Psoas muscle (tissue), 8 donors: Measurements from ENCODE around the gene DNAJB14. TPM values are rescaled to one million over a fixed set of nuclear protein-coding genes. Genes with fewer than 3 reads are reported as not detected.
"Not testable (repeated sequence)": the region's sequence is repeated elsewhere in the genome, so short reads cannot be mapped to it uniquely, and the experiment has no call there.

Source experiments
- ATAC-seq, 4 donors: fragments of 200-7000 bp; cut with Tn5 transposase; one replicate each; pipeline ENCODE4 v1.9.1; 2020; ENCODE audit warnings: moderate library complexity in 3 of 4, mild to moderate bottlenecking in 2 of 4
- DNase-seq, 2 donors: peaks; one replicate each; pipeline ENCODE4 v3.0.0-alpha.2; 2020
- H3K27ac ChIP-seq: fragments of 200-600 bp; one replicate; pipeline ENCODE4 v1.8.0; 2022
- H3K27me3 ChIP-seq, 3 donors: fragments of 200-600 bp in 1 of 3; one replicate each; pipeline versions ENCODE4 v1.6.1 to v1.8.0; 2013 to 2022; ENCODE audit warnings: low read length in 2 of 3, mild to moderate bottlenecking in 2 of 3, moderate library complexity in 1 of 3; ENCODE audit not compliant: insufficient read depth in 3 of 3
- H3K36me3 ChIP-seq, 2 donors: fragments of 200-600 bp in 1 of 2; one replicate each; pipeline versions ENCODE4 v1.6.1 to v1.8.0; 2013 to 2022; ENCODE audit warnings: low read depth in 1 of 2, mild to moderate bottlenecking in 1 of 2, moderate library complexity in 1 of 2; ENCODE audit not compliant: insufficient read depth in 1 of 2
- H3K4me1 ChIP-seq: fragments of 200-600 bp; one replicate; pipeline ENCODE4 v1.8.0; 2022
- H3K4me3 ChIP-seq: fragments of 200-600 bp; one replicate; pipeline ENCODE4 v1.8.0; 2022; ENCODE audit warnings: mild to moderate bottlenecking
- H3K9me3 ChIP-seq: fragments of 200-600 bp; one replicate; pipeline ENCODE4 v1.8.0; 2022
- WGBS, 3 donors: extraction: QIAGEN DNeasy Blood & Tissue Kit; methylation state at CpG; one replicate each; pipeline versions ENCODE4 v1.1.6 to v1.1.7; 2013; 5-methylcytosine and 5-hydroxymethylcytosine counted together
- intact Hi-C, 2 donors: fragments of 100-400 bp; cut with DNase I; formaldehyde crosslinking; loops; one replicate each; pipeline versions ENCODE4 v1.11.0 to v1.14.2; 2022
- polyA plus RNA-seq, 3 donors: library from polyadenylated mRNA; stranded (reverse); fragments of 200-250 nt; gene quantifications; one replicate each; pipeline ENCODE4 v1.2.3, GENCODE V29; 2013
- total RNA-seq, 4 donors: library from RNA; stranded (reverse); fragmentation: NEBNext Ultra II Directional in 2 of 4; extraction: Animal tissue kit (Norgen Biotek cat#: 25700) in 2 of 4; gene quantifications; one replicate each; pipeline versions ENCODE4 v1.2.1 to v1.2.4, GENCODE V29; 2021 to 2023
- TF ChIP-seq, protein P1 (sequence below): fragments of 200-600 bp; IDR thresholded peaks from one replicate; pipeline ENCODE4 v1.8.0; 2022; ENCODE audit warnings: antibody characterized with exemption
- donor health status: healthy with polysubstance abuse.
- donor health status: DM: no; HTN: no; CAD: no; lungs with moderate emphysema.
- donor health status: Bipolar disorder and iron deficiency.
- donor health status: healthy.
- donor health status: DM: yes; HTN: yes; CAD: no.
- donor health status: DM: no; HTN: no; CAD: no.
- donor health status: DM: no; HTN: no; CAD: no.
- donor health status: DM: yes; HTN: yes; CAD: no.

Gene DNAJB14
- total and polyA plus RNA-seq, 7 donors: 3.3 to 16.7 (median 12.9) TPM

DNA sequence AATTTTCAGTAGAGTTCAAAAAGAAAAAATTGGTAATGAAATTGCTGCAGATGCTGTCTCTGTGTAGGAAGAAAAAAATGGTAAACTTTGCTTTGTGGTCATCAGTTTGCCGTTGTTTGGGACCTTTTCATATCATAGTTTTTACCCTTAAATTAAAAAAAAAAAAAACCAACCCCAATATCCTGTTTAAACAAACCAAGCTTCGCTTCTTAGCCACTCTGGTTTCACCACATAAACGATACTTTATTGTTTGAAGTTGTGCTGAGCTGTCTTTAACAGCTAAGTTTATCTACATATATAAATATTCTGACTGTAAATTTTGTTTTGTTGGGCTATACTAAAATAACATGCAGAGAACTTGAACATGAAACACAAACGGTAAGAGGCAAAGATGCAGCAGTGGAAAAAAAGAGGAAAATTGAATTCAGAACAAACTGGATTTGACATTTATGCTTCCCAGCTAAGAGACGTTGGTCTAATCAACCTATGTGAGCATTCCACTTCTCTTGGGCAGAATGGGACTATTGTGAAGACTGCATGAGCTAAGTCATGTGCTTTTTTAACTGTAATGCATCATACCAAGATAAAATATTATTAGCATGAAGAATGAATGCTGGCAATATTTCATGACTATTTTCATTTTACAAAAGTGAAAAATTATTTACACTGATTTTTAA is 19.4 kb upstream of the DNAJB14 start:
- no peak for DNase-seq
- H3K27me3 ChIP-seq: no peaks in the 10 kb centered on the region
- ATAC-seq: no peak
- intact Hi-C loops: no loop called here
- no peaks in the 10 kb centered on the region for H3K4me1 ChIP-seq
- H3K27ac ChIP-seq: no peak overlapping the region
- no peak overlapping the region for H3K4me3 ChIP-seq
- TF ChIP-seq, protein P1, sequence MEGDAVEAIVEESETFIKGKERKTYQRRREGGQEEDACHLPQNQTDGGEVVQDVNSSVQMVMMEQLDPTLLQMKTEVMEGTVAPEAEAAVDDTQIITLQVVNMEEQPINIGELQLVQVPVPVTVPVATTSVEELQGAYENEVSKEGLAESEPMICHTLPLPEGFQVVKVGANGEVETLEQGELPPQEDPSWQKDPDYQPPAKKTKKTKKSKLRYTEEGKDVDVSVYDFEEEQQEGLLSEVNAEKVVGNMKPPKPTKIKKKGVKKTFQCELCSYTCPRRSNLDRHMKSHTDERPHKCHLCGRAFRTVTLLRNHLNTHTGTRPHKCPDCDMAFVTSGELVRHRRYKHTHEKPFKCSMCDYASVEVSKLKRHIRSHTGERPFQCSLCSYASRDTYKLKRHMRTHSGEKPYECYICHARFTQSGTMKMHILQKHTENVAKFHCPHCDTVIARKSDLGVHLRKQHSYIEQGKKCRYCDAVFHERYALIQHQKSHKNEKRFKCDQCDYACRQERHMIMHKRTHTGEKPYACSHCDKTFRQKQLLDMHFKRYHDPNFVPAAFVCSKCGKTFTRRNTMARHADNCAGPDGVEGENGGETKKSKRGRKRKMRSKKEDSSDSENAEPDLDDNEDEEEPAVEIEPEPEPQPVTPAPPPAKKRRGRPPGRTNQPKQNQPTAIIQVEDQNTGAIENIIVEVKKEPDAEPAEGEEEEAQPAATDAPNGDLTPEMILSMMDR: no peak
- H3K36me3 ChIP-seq: no peaks in the 10 kb centered on the region
- WGBS, 3 donors: 77 to 79% (median 77%) methylated on average over 5 of the region's 5 CpGs
- no peaks in the 10 kb centered on the region for H3K9me3 ChIP-seq

DNA sequence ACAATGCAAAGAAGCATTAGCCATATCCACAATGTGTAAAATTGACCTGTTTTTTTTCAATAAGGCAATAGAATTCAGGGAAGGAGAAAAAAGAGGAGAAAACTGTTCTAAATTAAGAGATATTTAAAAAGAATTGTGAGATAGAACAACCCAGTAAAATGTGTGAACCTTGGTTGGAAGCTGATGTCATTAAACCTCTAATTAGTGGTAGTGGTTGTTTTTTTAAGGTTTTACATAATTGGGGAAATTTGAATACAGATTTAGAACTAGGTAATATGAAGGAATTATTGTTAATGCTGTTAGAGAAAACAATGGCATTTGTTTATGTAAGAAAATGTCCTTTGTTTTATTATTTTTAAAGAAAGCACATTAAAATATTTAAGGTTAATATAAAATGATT is 18.8 kb upstream of the DNAJB14 start:
- TF ChIP-seq, protein P1: no peak
- DNase-seq (no peak), ATAC-seq (no peak)
- Histone ChIP-seq H3K9me3 (no peaks in the 10 kb centered on the region), H3K27me3 (no peaks in the 10 kb centered on the region), H3K27ac (no peak overlapping the region), H3K4me3 (no peak overlapping the region), H3K36me3 (no peaks in the 10 kb centered on the region), H3K4me1 (no peaks in the 10 kb centered on the region)
- intact Hi-C loops: no loop called here

DNA sequence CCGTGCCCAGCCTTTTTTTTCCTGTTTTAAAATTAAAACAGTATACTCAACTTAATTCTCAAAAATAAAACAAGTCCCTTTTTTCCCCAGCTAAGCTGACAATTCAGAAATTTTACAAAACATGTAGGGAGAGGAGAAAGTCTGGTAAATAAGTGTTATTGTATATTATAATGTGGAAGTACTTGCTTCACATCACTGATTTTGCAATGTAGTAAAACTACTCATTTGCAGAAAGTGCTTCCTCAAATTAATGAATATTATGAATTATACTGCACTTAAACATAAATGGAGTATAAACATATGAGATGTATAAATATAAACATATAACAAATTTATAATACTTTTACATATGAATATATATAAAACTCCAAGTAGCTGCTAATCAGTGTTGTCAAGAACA is 15.3 kb upstream of the DNAJB14 start:
- DNase-seq (no peak), ATAC-seq (no peak)
- Histone ChIP-seq H3K27me3 (no peaks in the 10 kb centered on the region), H3K36me3 (no peaks in the 10 kb centered on the region), H3K4me3 (no peak overlapping the region), H3K4me1 (no peaks in the 10 kb centered on the region), H3K27ac (no peak overlapping the region), H3K9me3 (no peaks in the 10 kb centered on the region)
- WGBS, 3 donors: 91 to 100% (median 98%) methylated on average over 1 of the region's 1 CpG
- intact Hi-C loops: no loop called here
- TF ChIP-seq, protein P1: no peak

DNA sequence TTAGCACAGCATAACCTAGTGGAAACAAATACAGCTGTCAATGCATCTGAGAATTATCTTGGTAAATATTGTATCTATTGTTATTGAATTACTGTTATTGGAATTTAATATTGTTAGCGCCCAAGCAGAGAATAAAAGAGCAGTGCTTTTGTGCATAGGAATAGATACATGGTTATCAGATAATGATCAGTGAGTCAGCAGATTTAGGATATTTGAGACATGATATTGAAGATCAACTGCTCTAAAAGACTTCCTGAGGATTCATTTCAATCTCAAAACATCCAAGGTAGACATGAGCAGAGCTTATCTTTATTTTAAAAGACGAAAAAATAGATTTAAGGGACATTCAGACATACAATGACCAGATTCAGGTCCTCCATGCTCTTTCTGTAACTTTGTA is 14.2 kb upstream of the DNAJB14 start:
- Histone ChIP-seq H3K27me3 (no peaks in the 10 kb centered on the region), H3K36me3 (no peaks in the 10 kb centered on the region), H3K4me3 (no peak overlapping the region), H3K9me3 (no peaks in the 10 kb centered on the region), H3K27ac (no peak overlapping the region), H3K4me1 (no peaks in the 10 kb centered on the region)
- TF ChIP-seq, protein P1: no peak
- intact Hi-C loops: no loop called here
- ATAC-seq (no peak), DNase-seq (no peak)
- WGBS, 3 donors: 88 to 94% (median 89%) methylated on average over 2 of the region's 2 CpGs

DNA sequence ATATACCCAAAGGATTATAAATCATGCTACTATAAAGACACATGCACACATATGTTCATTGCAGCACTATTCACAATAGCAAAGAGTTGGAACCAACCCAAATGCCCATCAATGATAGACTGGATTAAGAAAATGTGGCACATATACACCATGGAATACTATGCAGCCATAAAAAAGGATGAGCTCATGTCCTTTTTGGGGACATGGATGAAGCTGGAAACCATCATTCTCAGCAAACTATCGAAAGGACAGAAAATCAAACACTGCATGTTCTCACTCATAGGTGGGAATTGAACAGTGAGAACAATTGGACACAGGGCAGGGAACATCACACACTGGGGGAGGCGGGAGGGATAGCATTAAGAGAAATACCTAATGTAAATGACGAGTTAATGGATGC is 11.8 kb upstream of the DNAJB14 start:
- intact Hi-C loops: loop anchor here in 1 of 2 donors (10.0 kb wide), 1 partner anchor 1693 kb away; the partner anchor contains the start of gene RAP1GDS1
- not testable (repeated sequence) for ATAC-seq, H3K27me3 ChIP-seq, H3K9me3 ChIP-seq, DNase-seq, H3K4me3 ChIP-seq, H3K4me1 ChIP-seq, H3K36me3 ChIP-seq, H3K27ac ChIP-seq
- 97 to 98% (median 97%) methylated on average over 3 of the region's 3 CpGs for WGBS, 3 donors
